HL-60/S4 treated with phorbol 12-myristate 13-acetate at 8.2 ng/mL for 4 days and 3 days (cell line): Measurements from ENCODE around the gene MCFD2.
"Not testable (repeated sequence)": the region's sequence is repeated elsewhere in the genome, so short reads cannot be mapped to it uniquely, and the experiment has no call there.

Experiments
- in situ Hi-C: fragments of 300-500 bp; cut with MboI; formaldehyde crosslinking; loops from 2 replicates; pipeline ENCODE4 v1.15.0; 2022; ENCODE audit warnings: low sequenced_read_pairs

Gene MCFD2

DNA sequence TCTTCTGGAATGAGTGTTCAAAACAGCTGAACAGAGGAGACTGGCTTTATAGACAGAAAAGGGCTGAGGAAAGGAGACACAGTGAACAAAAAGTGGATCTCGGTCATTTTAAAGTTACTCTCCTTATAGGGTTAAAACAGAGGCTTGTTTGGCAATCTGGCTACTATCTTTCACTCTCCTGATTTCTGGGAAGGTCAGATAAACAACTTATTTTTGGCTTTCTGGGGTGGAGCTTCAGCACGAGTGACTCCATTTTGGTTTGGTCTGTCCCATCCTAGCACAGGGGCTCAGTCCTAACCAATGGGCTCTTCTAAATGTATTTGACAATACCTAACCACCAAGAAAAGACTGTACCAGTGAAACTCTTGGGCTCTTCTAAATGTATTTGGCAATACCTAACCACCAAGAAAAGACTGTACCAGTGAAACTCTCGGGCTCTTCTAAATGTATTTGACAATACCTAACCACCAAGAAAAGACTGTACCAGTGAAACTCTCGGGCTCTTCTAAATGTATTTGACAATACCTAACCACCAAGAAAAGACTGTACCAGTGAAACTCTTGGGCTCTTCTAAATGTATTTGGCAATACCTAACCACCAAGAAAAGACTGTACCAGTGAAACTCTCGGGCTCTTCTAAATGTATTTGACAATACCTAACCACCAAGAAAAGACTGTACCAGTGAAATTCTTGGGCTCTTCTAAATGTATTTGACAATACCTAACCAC lies 39.5 kb downstream of the MCFD2 start:
- in situ Hi-C loops = not testable (repeated sequence)

DNA sequence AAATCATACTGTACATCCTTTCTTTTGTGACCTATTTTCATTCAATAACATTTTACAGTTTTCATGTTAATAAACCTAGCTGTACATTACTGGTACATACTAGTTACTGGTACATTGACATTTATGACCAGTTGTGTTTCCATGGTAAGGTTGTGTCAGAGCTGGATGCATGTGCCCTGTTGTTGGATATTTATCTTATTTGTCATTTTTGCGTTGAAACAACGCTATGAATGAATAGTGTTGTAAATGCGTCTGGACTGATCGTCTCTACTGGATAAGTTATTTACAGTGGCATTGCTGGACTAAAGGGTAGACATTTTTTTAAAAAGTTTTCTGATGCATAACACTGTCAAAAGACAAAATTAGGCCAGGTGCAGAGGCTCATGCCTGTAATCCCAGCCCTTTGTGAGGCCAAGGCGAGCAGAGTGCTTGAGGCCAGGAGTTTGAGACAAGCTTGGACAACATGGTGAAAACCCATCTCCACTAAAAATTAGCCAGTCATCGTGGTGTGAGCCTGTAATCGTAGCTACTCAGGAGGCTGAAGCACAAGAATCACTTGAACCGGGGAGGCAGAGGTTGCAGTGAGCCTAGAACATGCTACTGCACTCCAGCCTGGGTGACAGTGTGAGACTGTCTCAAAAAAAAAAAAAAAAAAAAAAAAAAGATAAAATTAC lies 40.2 kb downstream of the MCFD2 start:
- in situ Hi-C loops = no loop called here

DNA sequence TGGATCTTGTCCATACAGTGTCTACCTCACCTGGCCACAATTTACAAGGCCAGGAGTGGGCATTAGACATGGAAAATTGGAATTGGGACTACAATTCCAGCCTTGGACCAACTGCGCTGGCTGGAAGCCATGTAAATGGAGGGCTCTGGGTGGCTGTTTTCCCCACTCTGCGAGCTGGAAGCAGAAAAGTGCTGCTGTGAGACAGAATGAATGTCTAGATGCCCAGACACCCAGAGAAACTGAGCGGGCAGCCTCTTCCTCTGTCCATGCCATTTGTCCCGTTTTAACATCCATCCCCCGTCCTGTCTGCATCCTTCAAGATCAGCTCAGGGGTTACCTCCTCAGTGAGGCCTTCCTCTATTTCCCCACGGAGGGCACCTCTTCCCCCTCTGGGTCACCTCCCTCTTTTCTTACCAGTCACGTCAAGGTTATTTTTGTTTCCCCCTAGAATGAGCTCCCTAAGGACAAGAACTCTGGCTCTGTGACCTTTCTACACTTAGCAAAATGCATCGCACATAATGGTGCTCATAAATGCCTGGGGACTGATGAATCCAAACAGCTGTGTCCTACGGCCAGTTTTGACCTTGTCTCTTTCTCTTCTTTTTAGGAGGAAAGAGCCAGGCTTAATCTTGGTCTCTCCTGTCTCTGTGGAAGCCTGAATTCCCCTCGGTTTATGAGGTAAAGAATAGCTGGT lies 41.2 kb downstream of the MCFD2 start:
- in situ Hi-C loops = loop anchor here (25.0 kb wide), 1 partner anchor 862 kb away; no protein-coding TSS in a partner anchor

DNA sequence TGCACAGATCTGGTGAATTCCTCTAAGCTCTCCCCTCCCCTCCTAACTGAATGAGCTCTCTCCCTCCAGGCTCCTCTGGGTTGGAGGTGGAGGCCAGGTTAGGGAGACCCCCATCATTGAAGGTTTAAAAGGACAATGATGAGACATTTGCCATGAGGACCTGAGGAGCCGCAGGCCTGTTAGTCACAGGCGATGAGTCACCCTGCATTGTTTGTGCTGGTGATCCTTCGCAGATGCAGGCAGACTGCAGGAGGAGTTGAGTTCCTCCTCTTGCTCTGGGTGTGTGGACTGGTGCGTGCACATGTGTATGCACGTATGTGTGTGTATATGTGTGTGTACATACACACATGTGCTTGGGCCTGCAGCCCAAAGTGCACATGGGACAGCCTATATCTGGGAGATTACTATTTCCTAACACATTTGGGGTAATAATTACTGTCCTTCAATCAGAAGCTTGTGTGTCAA lies 42.0 kb downstream of the MCFD2 start:
- in situ Hi-C loops = loop anchor here (25.0 kb wide), 1 partner anchor 861 kb away; no protein-coding TSS in a partner anchor

DNA sequence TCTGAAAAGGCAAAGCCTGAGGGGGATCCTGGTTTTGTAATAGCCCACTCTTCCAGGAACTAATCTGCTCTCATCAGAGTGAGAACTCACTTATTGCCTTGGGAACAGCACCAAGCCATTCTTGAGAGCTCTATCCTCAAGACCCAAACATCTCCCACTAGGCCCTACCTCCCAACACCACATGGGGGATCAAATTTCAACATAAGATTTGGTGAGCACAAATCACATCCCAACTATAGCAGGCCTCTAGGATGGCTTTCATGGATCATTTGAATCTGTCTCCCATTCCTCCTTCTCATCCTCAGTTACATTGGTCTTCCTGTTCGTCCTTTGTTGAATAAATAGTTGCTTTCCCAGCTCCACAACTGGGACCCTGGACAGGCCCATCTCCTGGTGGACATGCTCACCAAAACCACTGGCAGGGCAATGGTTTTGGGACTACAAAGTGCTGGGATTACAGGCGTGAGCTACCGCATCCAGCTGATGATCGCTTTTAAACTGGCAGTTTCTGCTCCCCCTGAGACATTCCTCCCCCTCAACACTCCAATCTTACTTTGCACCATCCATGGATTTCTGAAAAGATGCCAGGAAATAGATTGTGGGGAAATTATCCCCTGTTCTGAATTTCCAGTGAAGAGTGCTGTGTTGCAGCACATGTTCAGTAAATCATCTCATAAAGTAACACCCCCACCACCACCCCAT lies 42.6 kb downstream of the MCFD2 start:
- in situ Hi-C loops = loop anchor here (25.0 kb wide), 1 partner anchor 861 kb away; no protein-coding TSS in a partner anchor

DNA sequence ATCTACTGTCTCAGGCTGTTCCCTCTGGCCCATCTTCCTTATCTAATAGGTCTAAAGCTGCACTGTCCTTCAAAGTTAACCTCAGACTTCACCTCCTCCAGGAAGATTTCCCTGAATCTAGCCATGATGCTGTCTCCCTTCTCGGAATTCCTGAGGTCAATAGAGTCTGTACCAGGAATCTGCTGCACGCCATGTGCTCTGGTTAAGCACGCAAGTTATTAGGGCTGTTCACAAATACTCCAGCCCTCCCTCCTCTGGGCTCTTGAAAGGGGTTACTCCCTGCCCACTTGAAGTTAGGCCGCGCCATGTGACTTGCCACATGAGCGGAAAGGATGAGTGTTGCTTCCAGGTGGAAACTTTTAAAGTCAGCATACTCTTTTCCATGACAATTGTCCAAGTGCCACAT lies 43.6 kb downstream of the MCFD2 start:
- in situ Hi-C loops = loop anchor here (25.0 kb wide), 1 partner anchor 860 kb away; no protein-coding TSS in a partner anchor

DNA sequence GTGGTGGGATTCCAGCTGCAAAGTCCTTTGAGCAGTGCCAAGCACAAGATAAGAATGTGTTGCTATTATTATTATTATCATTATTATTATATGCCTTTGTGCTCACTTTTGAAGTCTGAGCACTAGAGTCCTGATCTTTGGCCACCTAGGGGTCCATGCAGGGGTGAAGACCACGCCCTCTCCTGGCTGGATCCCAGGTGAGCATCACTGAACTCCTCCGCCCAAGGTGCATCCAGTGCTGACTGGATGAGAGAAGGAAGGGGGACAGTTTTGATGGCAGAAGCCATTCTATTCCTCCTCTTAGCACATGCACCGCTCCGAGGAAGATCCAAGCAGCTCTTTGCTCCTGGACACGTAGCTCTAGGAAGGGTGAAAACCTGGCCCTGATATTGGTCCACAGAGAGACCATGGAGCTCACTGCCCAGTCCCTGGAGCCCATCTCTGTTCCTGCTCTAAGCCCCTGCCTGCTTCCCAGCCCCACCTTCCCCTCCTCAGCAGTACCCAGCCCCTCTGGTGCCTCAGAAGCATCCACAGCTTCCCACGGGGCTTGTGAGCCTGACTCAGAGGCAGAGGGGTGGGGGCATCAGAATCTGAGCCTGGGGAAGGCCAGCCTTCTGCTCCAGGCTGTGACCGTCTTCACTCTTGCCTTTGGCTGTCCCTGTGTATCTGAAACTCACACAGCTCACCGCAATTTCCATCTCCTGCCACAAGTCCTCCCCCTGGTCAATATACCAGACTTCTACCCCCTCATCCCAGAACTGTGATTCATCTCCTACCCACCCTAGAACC lies 45.4 kb downstream of the MCFD2 start:
- in situ Hi-C loops = loop anchor here (25.0 kb wide), 1 partner anchor 858 kb away; no protein-coding TSS in a partner anchor

DNA sequence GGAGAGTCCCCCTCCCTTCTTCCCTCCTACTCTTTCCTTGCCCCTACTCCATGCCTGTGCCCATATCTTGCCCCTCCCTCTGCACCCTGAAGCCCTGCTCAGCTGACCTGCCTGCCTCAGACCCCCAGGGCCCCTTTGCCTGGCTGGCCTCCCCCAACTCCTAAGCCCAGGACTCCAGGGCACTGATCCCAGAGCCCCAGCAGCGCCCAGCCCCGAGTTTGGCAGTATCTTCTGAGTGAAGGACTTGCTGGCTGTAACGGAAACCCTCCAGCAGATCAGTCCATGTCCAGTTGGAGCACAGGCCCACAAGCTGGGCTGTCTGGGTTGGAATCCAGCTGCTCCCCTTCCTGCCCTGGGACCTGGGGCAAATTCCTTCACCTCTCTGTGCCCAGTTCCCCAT lies 46.0 kb downstream of the MCFD2 start:
- in situ Hi-C loops = loop anchor here (25.0 kb wide), 1 partner anchor 857 kb away; no protein-coding TSS in a partner anchor

DNA sequence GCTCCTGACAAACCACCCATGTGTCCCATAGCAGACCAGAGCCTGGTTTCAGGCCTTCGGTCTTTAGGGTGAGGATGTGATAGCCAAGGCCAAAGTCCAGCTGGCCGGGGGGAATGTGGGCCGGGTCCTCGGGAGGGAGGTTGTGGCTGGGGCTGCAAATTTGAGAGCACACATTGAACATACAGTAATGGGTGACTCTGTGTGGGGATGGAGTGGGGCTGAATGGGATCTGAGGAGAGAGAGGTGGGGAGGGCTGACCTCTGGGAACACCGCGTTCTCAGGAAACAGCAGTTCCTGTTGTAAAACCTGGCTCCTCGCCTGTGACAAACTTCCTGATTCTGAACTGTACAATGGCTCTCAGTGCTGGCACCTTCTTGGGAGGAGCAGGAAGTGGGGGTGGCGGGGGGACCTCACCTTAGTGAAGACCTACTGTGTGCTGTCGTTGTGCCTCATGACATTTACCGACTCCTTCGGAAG lies 48.8 kb downstream of the MCFD2 start:
- in situ Hi-C loops = loop anchor here (25.0 kb wide), 1 partner anchor 855 kb away; no protein-coding TSS in a partner anchor

DNA sequence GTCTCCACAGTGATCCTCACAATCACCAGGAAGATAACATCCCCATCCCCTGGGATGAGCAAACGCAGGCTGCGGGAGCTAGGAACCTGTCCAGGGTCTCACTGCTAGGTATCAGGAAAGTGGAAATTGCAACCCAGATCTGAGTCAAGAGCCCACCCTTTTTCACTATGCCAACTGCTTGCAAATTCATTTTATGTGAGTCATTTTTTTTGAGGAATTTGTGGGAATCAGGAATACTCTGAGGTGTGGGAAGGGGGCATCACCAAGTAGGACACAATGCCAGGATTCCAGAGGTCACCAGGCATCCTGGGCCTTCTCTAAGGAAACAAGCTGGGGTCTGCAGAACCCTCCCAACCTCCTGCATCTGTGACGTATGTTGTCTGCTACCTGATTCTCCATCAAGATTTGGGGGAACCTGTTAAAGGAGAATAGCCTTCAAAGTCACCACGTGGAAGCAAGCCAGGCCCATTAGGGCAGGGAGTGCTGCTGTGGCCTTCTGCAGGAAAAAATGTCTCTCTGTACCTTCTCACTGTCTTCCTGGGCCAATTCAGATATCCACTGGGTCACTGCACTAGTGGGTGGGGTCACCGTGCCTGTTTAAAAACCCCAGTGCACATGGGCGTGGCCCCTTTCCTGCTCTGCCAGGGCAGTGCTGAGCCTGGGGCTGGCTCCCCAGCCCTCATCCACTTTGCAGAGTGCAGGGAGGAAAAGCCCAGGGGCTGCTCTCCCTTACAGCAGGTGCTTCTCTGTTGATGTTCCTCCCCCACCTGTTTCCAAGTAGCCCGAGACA lies 50.2 kb downstream of the MCFD2 start:
- in situ Hi-C loops = loop anchor here (25.0 kb wide), 1 partner anchor 853 kb away; no protein-coding TSS in a partner anchor

DNA sequence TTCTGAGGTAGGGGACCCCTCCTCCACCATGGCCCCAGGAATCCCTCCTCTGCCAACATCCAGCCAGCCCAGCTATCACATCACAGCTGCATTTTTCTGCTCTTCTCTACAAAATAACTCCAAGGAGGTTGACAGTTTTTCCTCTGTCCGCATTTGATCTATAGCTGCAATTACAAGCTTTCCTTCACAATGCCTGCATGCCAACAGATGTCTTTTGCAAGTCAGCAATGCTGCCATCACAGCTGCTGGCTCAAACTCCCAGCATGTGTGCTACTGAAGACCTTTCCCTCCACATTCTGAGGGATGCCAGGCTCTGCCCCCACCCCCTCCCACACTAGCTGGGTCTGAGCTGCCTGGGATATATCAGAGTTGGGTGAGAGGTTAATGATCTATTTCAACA lies 51.7 kb downstream of the MCFD2 start:
- in situ Hi-C loops = loop anchor here (25.0 kb wide), 1 partner anchor 852 kb away; no protein-coding TSS in a partner anchor

DNA sequence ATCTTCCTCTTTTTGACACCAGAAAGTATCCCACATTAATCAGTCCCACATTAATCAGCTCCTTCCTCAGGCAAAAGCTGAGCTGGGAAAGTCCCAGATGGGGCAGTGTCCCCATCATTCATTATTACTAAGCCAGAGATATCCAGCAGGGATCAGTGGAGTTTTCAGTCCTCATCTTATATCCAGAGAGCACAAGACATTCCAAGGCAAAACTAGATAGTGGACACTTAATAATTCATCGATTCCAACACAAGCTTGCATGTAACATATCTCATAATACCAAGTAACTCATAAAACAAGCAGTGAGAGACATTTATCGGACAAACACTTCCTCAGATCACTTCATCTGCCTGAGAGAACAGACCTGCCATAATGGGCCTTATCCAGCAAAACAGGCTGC lies 53.1 kb downstream of the MCFD2 start:
- in situ Hi-C loops = loop anchor here (25.0 kb wide), 1 partner anchor 850 kb away; no protein-coding TSS in a partner anchor

DNA sequence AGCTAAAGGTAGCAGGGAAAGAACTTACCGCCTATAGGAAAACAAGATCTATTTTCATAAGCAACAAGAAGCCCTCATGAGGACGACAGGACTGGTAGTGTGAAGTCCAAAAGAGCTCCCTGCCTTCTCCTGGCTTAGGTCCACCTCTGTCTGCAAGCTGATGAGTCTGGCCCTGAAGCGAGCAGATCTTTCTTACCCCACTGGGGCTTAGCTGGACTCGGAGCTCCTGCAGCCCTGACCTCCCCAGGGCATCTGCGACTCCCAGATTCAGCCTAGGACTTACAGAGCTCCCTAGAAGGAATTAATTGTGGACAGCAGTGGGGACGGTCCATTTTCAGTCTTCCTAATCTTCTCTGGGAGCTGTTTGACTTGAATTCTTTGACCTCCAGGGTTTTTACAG lies 53.7 kb downstream of the MCFD2 start:
- in situ Hi-C loops = loop anchor here (25.0 kb wide), 1 partner anchor 850 kb away; no protein-coding TSS in a partner anchor

DNA sequence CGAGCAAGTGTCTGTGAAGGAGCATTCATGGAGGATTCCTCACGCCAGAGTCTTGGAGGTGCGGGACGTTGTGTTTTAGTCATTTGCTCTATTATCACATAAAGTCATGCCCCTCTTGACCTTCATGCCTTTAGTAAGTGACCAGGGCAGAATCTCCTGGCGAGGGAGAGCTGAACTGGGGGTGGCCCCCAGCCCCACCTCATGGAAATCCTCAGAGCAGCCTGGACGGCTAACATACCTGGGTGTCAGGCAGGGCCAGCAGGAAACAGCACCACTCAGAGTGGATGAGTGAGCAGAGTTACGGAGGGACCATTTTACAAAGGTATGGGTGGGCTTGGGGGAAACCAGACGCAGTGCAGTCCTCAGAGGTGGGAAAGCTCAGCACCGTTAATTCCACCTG lies 56.1 kb downstream of the MCFD2 start:
- in situ Hi-C loops = loop anchor here (25.0 kb wide), 1 partner anchor 847 kb away; no protein-coding TSS in a partner anchor

DNA sequence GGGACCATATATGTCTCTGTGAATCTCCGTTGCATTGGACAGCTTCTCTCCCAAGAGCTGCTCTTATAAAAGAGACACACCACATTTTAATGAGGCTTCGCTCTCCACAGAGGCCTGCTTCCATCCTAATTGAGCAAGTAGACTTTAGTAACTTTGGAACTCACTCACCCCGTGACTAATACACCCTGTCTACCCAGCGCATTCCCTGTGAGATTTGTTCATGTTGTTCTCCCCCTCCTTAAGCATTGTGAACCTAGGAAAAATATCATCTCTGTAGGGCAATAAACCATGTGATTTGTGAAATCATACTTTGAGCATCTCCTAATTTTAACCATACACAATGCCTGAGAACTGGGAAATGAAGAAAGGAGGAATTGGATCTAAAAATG lies 56.9 kb downstream of the MCFD2 start:
- in situ Hi-C loops = loop anchor here (25.0 kb wide), 1 partner anchor 846 kb away; no protein-coding TSS in a partner anchor

DNA sequence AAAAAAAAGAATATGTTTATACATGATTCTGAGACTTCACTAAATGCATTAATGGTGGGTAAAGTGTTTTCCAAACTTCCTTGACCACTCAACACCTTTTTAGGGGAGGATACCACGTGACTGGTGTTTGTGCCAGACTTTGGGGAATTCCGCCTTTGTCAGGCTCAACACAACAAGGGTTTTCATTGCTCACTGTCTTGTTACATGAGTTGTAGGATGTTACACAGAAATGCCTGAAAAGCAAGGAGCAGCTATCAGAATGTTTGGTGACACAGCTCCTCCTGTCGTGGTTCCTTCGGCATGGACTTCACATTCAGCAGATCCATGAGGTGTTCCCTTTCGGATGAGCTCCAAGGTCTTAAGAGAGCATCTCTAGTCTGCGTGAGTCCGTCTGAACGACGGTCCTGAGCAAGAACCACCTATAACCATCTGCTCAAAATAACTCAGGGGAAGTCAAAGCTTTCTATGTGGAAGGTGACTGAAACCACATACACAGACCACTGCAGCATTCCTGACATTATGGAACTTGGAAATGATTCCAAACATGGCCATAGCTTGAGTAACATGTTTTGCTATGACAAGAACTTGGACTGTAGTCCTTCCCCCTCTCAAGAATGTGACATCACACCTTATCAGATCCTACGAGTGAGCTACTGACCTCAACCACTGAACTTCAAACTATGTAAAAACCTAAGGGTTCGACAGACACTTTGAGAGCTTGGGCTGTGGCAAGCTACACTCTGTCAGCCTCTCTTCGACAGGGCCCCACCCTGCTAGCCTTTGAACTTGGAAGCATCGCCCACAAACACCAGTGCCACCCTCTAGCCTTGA lies 57.5 kb downstream of the MCFD2 start:
- in situ Hi-C loops = loop anchor here (25.0 kb wide), 1 partner anchor 846 kb away; no protein-coding TSS in a partner anchor

DNA sequence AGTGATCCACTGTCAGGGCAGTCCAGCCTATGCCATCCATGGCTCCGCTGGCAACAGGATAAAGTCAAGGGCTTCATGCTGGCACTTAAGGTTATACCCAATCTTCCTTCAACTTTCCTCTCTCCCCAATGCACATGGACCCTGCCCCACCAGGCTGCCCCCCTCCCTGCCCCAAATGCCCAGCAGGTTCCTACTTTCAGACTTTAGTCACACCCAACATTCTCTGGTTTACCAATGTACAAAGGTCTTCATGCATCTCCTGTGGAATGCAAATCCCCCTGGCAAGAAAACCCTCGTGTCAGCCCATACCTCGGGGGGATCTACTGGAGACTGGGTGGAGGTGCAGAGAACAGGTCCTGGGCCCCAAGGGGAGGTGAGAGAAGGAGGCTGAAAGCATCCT lies 59.3 kb downstream of the MCFD2 start:
- in situ Hi-C loops = loop anchor here (25.0 kb wide), 1 partner anchor 844 kb away; no protein-coding TSS in a partner anchor
